ENCODE results near the gene SRRM2.

Gene SRRM2

GRCh38 chr16:2745961-2746360 is 6.5 kb upstream of the SRRM2 start:
- no peak for DNase-seq (ENCODE audit: low spot score)
- Histone ChIP-seq H3K4me3 (no peak overlapping the region), H3K27ac (no peak overlapping the region)
- TF ChIP-seq, protein P1, sequence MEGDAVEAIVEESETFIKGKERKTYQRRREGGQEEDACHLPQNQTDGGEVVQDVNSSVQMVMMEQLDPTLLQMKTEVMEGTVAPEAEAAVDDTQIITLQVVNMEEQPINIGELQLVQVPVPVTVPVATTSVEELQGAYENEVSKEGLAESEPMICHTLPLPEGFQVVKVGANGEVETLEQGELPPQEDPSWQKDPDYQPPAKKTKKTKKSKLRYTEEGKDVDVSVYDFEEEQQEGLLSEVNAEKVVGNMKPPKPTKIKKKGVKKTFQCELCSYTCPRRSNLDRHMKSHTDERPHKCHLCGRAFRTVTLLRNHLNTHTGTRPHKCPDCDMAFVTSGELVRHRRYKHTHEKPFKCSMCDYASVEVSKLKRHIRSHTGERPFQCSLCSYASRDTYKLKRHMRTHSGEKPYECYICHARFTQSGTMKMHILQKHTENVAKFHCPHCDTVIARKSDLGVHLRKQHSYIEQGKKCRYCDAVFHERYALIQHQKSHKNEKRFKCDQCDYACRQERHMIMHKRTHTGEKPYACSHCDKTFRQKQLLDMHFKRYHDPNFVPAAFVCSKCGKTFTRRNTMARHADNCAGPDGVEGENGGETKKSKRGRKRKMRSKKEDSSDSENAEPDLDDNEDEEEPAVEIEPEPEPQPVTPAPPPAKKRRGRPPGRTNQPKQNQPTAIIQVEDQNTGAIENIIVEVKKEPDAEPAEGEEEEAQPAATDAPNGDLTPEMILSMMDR (IDR thresholded peaks at IDR 0.05), result no peak

DNA sequence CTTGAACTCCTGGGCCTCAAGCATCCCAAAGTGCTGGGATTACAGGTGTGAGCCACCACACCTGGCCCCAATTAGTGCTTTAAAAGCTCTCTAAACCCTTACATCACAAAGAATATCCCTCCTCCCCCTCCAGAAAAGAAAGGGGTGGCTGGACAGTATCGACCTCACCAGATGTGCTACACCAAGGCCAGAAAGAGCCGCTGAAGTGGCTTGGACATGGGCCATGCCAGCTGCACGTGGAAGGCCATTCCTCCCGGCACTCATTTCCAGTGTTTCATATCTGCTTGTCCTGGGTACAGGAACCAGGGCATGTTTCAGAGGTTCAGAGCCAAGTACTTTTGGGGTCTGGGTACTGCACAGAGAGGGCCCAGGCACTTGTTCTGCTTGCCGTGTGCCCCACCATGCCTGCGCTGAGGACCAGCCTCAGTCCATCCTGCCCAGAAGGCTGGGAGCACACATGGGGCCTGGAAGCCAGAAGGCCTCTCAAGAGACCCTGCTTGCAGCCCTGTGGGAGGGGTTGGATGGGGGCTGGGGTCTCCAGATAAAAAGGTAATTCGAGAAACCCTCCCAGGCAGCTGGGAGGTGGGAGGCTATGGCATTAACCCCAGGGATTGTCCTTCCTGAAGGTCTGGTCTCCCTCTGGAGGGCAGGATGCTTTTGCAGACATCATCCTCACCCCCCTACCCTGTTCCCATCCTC is 3.5 kb upstream of the SRRM2 start:
- H3K27ac ChIP-seq, result no peak overlapping the region
- H3K4me3 ChIP-seq, result no peak overlapping the region
- TF ChIP-seq, protein P1 (IDR thresholded peaks at IDR 0.05), result no peak
- no peak for DNase-seq (ENCODE audit: low spot score)

GRCh38 chr16:2749476-2749875 is 3.0 kb upstream of the SRRM2 start:
- H3K27ac ChIP-seq, result no peak overlapping the region

DNA sequence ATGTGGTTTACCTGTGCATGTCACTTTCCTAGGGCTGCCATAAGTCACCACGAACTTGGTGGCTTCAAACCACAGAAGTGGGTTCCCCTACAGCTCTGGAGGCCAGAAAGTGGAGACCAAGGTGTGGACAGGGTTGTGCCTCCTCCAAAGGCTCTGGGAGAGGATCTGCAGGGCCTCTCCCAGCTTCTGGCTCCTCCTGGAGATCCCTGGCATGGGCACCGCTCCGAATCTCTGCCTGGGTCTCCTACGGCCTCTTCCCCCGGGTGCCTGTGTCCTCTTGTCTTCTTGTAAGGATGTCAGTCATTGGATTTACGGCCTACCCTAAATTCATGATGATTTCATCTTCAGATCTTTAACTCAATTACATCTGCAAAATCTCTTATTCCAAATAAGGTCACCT is 2.5 kb upstream of the SRRM2 start:
- H3K4me3 ChIP-seq, result no peak overlapping the region
- no peak for DNase-seq (ENCODE audit: low spot score)
- TF ChIP-seq, protein P1 (IDR thresholded peaks at IDR 0.05), result no peak
- no peak overlapping the region for H3K27ac ChIP-seq

More at GRCh38 chr16:2749476-2749875, 3.0 kb upstream of the SRRM2 start:
- no peak for DNase-seq (ENCODE audit: low spot score)
- TF ChIP-seq, protein P1 (IDR thresholded peaks at IDR 0.05), result no peak
- H3K4me3 ChIP-seq, result no peak overlapping the region

DNA sequence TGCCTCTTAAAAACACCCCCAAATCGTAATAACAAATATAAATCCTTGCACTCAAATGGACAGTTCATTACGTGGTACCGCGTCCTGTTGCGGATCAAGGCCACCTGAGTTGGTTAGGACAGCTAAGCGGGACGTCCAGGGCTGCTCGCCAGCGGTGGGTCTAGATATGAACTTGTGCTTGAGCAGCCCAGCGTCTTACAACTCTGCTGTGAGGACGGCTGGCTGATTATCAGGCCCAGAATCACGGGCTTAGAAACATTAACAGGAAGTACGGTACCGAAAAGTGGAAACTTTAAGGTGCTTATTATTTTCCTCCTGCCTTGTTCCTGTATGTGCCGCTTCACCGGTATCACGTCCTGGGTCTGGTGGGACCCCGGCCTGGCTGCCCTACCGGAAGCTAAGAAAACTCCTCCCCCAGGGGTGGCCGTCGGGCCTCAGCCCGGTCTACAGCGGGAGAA is 832 bp upstream of the SRRM2 start:
- H3K4me3 ChIP-seq, result peak overlapping the region; percentile 87

GRCh38 chr16:2752850-2753732 is 653 bp downstream of the SRRM2 start:
- Histone ChIP-seq H3K4me3 (peak overlapping the region; percentile 87), H3K27ac (peak overlapping the region; percentile 99)
- TF ChIP-seq, protein P1 (IDR thresholded peaks at IDR 0.05), result no peak
- peak; percentile 91 for DNase-seq (ENCODE audit: low spot score)

More for the DNA sequence above, 832 bp upstream of the SRRM2 start:
- no peak for DNase-seq (ENCODE audit: low spot score)
- TF ChIP-seq, protein P1 (IDR thresholded peaks at IDR 0.05), result no peak
- H3K27ac ChIP-seq, result peak overlapping the region; percentile 99
